A673 (cell line): ENCODE results near the gene IQCM. TPM values are rescaled to one million over a fixed set of nuclear protein-coding genes. Genes with fewer than 3 reads are reported as not detected.

ENCODE experiments used
- BruUV-seq: library from RNA; stranded (reverse); fragments of 400-500 nt; replicated peaks from 2 replicates; lab custom pipeline; 2021; lab: Mats Ljungman, UMichigan
- CTCF ChIA-PET: fragments of 300-600 bp; sonication (Branson Sonifier 250); formaldehyde crosslinking; loops from one replicate; lab custom pipeline; 2022; ENCODE audit warnings: antibody characterized with exemption; lab: Charles Lee
- POLR2A ChIA-PET: fragments of 300-600 bp; sonication (Branson Sonifier 250); formaldehyde crosslinking; loops from one replicate; lab custom pipeline; 2022; ENCODE audit warnings: antibody characterized with exemption; ENCODE audit not compliant: low non-redundant PET; lab: Charles Lee
- DNase-seq: peaks from one replicate; pipeline ENCODE4 v3.0.0-alpha.2; 2015; ENCODE audit warnings: low spot score
- H3K27ac ChIP-seq: fragments of 200-600 bp; sonication (generic); 2 replicates; pipeline ENCODE4 v1.5.1; 2016; ENCODE audit warnings: mixed run types, low read depth, mild to moderate bottlenecking, mixed read lengths, antibody characterized with exemption, low read length; ENCODE audit not compliant: poor library complexity, severe bottlenecking
- H3K27me3 ChIP-seq: fragments of 200-600 bp; sonication (generic); replicated peaks from 2 replicates; pipeline ENCODE4 v1.6.1; 2017; ENCODE audit warnings: mixed run types, low read depth, mild to moderate bottlenecking, mixed read lengths, antibody characterized with exemption, low read length; ENCODE audit not compliant: insufficient read depth, poor library complexity
- H3K36me3 ChIP-seq: fragments of 200-600 bp; sonication (generic); 2 replicates; pipeline ENCODE4 v1.6.1; 2016; ENCODE audit warnings: mixed run types, mild to moderate bottlenecking, mixed read lengths, antibody characterized with exemption, low read length; ENCODE audit not compliant: insufficient read depth, poor library complexity, severe bottlenecking
- H3K4me1 ChIP-seq: fragments of 200-600 bp; sonication (generic); 2 replicates; pipeline ENCODE4 v1.6.1; 2017; ENCODE audit warnings: mixed run types, mild to moderate bottlenecking, mixed read lengths, antibody characterized with exemption, low read length; ENCODE audit not compliant: insufficient read depth, poor library complexity, severe bottlenecking
- H3K4me3 ChIP-seq: fragments of 200-600 bp; sonication (generic); 2 replicates; pipeline ENCODE4 v1.5.1; 2016; ENCODE audit warnings: low read depth, mixed run types, mild to moderate bottlenecking, mixed read lengths, low read length; ENCODE audit not compliant: poor library complexity, severe bottlenecking
- H3K9me3 ChIP-seq: fragments of 200-600 bp; sonication (generic); 2 replicates; pipeline ENCODE4 v1.6.1; 2016; ENCODE audit warnings: mixed run types, low read depth, mild to moderate bottlenecking, mixed read lengths, antibody characterized with exemption, low read length; ENCODE audit not compliant: poor library complexity, severe bottlenecking
- EZH2 ChIP-seq: fragments of 200-600 bp; sonication (generic); IDR thresholded peaks from 2 replicates; pipeline ENCODE4 v1.6.1; 2017; ENCODE audit warnings: borderline replicate concordance, low read depth, mild to moderate bottlenecking, mixed read lengths, antibody characterized with exemption, low read length; ENCODE audit not compliant: poor library complexity, severe bottlenecking
- intact Hi-C: fragments of 100-400 bp; cut with micrococcal nuclease; formaldehyde crosslinking; loops from one replicate; pipeline ENCODE4 v1.10.0; 2022; ENCODE audit not compliant: unreplicated experiment
- total RNA-seq: library from RNA; stranded (reverse); gene quantifications from 2 replicates; pipeline ENCODE4 v1.2.3, GENCODE V29; 2021
- TF ChIP-seq, protein P1 (sequence below): fragments of 300-800, 200-600 bp; sonication (generic); conservative IDR thresholded peaks from 2 replicates; pipeline ENCODE4 v1.5.1; 2017; ENCODE audit warnings: low read depth, mild to moderate bottlenecking, antibody characterized with exemption, low read length, moderate library complexity, mixed read lengths

Gene IQCM
- total RNA-seq, 1 experiment from 2014 or later = not detected

GRCh38 chr4:149825336-149825735 is 9.7 kb upstream of the IQCM start:
- intact Hi-C loops = no loop called here
- BruUV-seq = no TSS peak

GRCh38 chr4:149823769-149824221 is 8.2 kb upstream of the IQCM start:
- ChIA-PET POLR2A (no interaction called here), CTCF (no interaction called here)
- peak overlapping the region; percentile 27 for H3K27ac ChIP-seq
- H3K27me3 ChIP-seq = no peaks in the 10 kb centered on the region
- TF ChIP-seq, protein P1, sequence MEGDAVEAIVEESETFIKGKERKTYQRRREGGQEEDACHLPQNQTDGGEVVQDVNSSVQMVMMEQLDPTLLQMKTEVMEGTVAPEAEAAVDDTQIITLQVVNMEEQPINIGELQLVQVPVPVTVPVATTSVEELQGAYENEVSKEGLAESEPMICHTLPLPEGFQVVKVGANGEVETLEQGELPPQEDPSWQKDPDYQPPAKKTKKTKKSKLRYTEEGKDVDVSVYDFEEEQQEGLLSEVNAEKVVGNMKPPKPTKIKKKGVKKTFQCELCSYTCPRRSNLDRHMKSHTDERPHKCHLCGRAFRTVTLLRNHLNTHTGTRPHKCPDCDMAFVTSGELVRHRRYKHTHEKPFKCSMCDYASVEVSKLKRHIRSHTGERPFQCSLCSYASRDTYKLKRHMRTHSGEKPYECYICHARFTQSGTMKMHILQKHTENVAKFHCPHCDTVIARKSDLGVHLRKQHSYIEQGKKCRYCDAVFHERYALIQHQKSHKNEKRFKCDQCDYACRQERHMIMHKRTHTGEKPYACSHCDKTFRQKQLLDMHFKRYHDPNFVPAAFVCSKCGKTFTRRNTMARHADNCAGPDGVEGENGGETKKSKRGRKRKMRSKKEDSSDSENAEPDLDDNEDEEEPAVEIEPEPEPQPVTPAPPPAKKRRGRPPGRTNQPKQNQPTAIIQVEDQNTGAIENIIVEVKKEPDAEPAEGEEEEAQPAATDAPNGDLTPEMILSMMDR = no peak
- no peak for TF ChIP-seq EZH2
- BruUV-seq = no TSS peak
- H3K4me3 ChIP-seq = peak overlapping the region; percentile 12
- DNase-seq = peak; percentile 61
- peaks cover 10% of the 10 kb centered on the region for H3K4me1 ChIP-seq
- no peaks in the 10 kb centered on the region for H3K9me3 ChIP-seq
- no peaks in the 10 kb centered on the region for H3K36me3 ChIP-seq
- intact Hi-C loops = no loop called here

More at GRCh38 chr4:149825336-149825735, 9.7 kb upstream of the IQCM start:
- CTCF ChIA-PET = no interaction called here
- DNase-seq = no peak
- H3K9me3 ChIP-seq = no peaks in the 10 kb centered on the region
- no peaks in the 10 kb centered on the region for H3K27me3 ChIP-seq
- no peak overlapping the region for H3K4me3 ChIP-seq
- no peak overlapping the region for H3K27ac ChIP-seq
- no peaks in the 10 kb centered on the region for H3K36me3 ChIP-seq
- POLR2A ChIA-PET = no interaction called here
- no peak for TF ChIP-seq EZH2
- peaks cover 10% of the 10 kb centered on the region for H3K4me1 ChIP-seq

DNA sequence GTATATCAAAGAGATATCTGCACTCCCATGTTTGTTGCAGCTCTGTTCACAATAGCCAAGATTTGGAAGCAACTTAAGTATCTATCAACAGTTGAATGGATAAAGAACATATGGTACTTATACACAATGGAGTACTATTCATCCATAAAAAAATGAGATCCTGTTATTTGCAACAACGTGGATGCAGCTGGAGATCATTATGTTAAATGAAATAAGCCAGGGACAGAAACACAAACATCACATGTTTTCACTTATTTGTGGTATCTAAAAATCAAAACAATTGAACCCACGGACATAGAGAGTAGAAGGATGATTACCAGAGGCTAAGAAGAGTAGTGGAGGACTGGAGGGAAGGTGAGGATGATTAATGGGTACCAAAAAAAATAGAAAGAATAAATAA is 14.2 kb downstream of the IQCM start:
- H3K4me1 ChIP-seq = no peaks in the 10 kb centered on the region
- CTCF ChIA-PET = no interaction called here
- no peaks in the 10 kb centered on the region for H3K9me3 ChIP-seq
- no TSS peak for BruUV-seq
- no peak overlapping the region for H3K27ac ChIP-seq
- no peak for DNase-seq
- H3K36me3 ChIP-seq = no peaks in the 10 kb centered on the region
- POLR2A ChIA-PET = no interaction called here
- no peak for TF ChIP-seq EZH2
- TF ChIP-seq, protein P1 = no peak
- no peaks in the 10 kb centered on the region for H3K27me3 ChIP-seq
- H3K4me3 ChIP-seq = no peak overlapping the region
- intact Hi-C loops = no loop called here

GRCh38 chr4:149799546-149799945 is 16.1 kb downstream of the IQCM start:
- Histone ChIP-seq H3K27me3 (no peaks in the 10 kb centered on the region), H3K4me1 (no peaks in the 10 kb centered on the region), H3K36me3 (no peaks in the 10 kb centered on the region), H3K9me3 (no peaks in the 10 kb centered on the region), H3K27ac (no peak overlapping the region), H3K4me3 (no peak overlapping the region)
- DNase-seq = no peak
- TF ChIP-seq, protein P1 = no peak
- intact Hi-C loops = no loop called here
- POLR2A ChIA-PET = interaction anchor here (0.7 kb wide), 1 partner anchor 99 kb away, joined by 3 read pairs; no protein-coding TSS in a partner anchor
- CTCF ChIA-PET = no interaction called here
- no TSS peak for BruUV-seq
